ENCODE results near the gene SYCE1. TPM values are rescaled to one million over a fixed set of nuclear protein-coding genes. Genes with fewer than 3 reads are reported as not detected.
"Not testable (repeated sequence)": the region's sequence is repeated elsewhere in the genome, so short reads cannot be mapped to it uniquely, and the experiment has no call there.

Gene SYCE1
- total RNA-seq, 1 donor from 2014 or later, result not detected

DNA sequence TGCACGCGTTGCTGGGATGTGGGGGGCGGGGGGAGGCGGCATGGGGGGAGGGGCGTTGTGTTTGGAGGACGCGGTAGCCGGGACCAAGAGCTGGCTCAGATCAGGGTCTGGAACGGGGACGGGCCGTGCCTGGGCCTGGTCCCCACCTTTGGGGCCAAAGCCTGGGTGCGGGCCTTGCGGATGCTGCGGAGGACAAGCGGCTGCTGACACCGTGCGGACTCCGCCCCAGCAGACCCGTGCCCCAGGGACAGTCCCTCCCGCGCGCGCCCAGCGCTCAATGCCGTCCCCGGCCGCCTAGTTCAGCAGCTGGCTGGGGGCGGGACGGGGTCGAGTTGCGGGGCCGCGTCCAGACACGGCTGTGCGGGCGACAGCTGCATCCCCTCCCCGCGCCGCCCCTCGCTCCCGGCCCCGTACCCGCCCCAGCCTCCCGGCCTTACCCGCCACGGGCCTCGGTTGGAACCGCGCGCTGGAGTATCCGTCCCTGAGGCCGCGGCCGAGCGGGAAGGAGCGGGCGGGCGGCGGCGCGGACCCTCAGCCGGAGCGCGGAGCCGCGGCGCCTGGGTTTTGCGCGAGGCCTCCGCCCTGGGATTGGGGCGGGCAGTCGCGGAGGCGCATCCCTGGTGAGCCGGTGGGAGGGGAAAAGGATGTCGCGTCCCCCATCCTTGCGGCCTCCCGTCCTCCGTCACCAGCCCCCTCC, 3.6 kb upstream of the SYCE1 start:
- H3K36me3 ChIP-seq; H3K9me3 ChIP-seq; H3K27ac ChIP-seq; H3K4me3 ChIP-seq; DNase-seq (ENCODE audit: extremely low spot score in 2 of 2); intact Hi-C loops (cut with DNase I); H3K27me3 ChIP-seq; H3K4me1 ChIP-seq: not testable (repeated sequence)

- no peaks in the 10 kb centered on the region for H3K27me3 ChIP-seq
- DNase-seq (ENCODE audit: extremely low spot score in 2 of 2), result no peak
- H3K4me3 ChIP-seq, result no peak overlapping the region
- no peaks in the 10 kb centered on the region for H3K9me3 ChIP-seq
- no peak overlapping the region for H3K27ac ChIP-seq
- no peaks in the 10 kb centered on the region for H3K4me1 ChIP-seq
- H3K36me3 ChIP-seq, result no peaks in the 10 kb centered on the region
- TF ChIP-seq CTCF (IDR thresholded peaks at IDR 0.05) (no peak), POLR2AphosphoS5 (IDR thresholded peaks at IDR 0.05; ENCODE audit: insufficient read depth in 1 of 2, low read depth in 1 of 2) (no peak), POLR2A (IDR thresholded peaks at IDR 0.05) (no peak)
- intact Hi-C loops (cut with DNase I), result no loop called here
These were observed 2.9 kb upstream of the SYCE1 start for GRCh38 chr10:133568287-133568614.

DNA sequence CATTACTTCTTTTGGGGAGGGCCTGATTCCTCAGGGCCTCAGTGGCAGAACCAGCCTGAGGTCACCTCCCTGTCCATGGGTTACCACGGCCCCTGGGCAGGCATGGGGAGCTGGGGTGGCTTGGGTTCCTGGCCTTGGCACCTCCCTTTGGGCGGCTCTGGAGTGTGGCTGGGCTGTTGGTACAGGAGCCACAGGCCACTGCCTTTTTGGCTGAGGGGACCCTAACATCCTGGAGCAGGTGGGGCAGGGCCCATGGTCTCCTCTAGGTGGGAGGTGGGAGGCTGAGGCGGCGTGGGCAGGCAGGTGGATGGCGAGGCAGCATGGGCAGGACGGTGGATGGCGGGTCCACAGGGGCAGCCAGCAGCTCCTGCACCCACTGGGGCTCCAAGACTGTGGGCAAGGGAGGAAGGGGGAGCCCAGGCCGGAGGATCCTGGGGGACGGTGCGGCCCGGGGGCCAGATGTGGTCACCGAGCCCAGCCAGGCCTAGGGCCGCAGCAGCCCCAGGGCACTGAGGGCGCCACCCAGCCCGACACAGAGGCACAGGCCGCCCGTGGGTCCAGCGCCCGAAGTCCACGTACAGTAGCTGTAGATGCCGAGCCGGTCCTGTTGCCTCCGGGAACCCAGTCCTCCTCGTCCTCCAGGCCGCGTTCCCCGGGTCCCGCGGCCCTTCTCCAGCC, 2.4 kb upstream of the SYCE1 start:
- H3K4me3 ChIP-seq, result no peak overlapping the region
- no peak for DNase-seq (ENCODE audit: extremely low spot score in 2 of 2)
- intact Hi-C loops (cut with DNase I), result no loop called here
- no peaks in the 10 kb centered on the region for H3K4me1 ChIP-seq
- no peaks in the 10 kb centered on the region for H3K27me3 ChIP-seq
- no peak overlapping the region for H3K27ac ChIP-seq
- no peaks in the 10 kb centered on the region for H3K9me3 ChIP-seq
- TF ChIP-seq POLR2AphosphoS5 (IDR thresholded peaks at IDR 0.05; ENCODE audit: insufficient read depth in 1 of 2, low read depth in 1 of 2) (no peak), POLR2A (IDR thresholded peaks at IDR 0.05) (no peak), CTCF (IDR thresholded peaks at IDR 0.05) (no peak)
- no peaks in the 10 kb centered on the region for H3K36me3 ChIP-seq

- Histone ChIP-seq H3K4me3 (no peak overlapping the region), H3K27ac (no peak overlapping the region), H3K9me3 (no peaks in the 10 kb centered on the region), H3K36me3 (no peaks in the 10 kb centered on the region), H3K4me1 (no peaks in the 10 kb centered on the region), H3K27me3 (no peaks in the 10 kb centered on the region)
- TF ChIP-seq POLR2A (IDR thresholded peaks at IDR 0.05) (no peak), CTCF (IDR thresholded peaks at IDR 0.05) (no peak), POLR2AphosphoS5 (IDR thresholded peaks at IDR 0.05; ENCODE audit: insufficient read depth in 1 of 2, low read depth in 1 of 2) (no peak)
- DNase-seq (ENCODE audit: extremely low spot score in 2 of 2), result no peak
- intact Hi-C loops (cut with DNase I), result no loop called here
These were observed 1.7 kb upstream of the SYCE1 start for GRCh38 chr10:133567119-133567518.

- no peak for DNase-seq (ENCODE audit: extremely low spot score in 2 of 2)
- TF ChIP-seq POLR2AphosphoS5 (IDR thresholded peaks at IDR 0.05; ENCODE audit: insufficient read depth in 1 of 2, low read depth in 1 of 2) (no peak), CTCF (IDR thresholded peaks at IDR 0.05) (no peak), POLR2A (IDR thresholded peaks at IDR 0.05) (no peak)
- Histone ChIP-seq H3K27ac (no peak overlapping the region), H3K4me3 (no peak overlapping the region), H3K36me3 (no peaks in the 10 kb centered on the region), H3K4me1 (no peaks in the 10 kb centered on the region), H3K27me3 (no peaks in the 10 kb centered on the region), H3K9me3 (no peaks in the 10 kb centered on the region)
- intact Hi-C loops (cut with DNase I), result no loop called here
These were observed 567 bp downstream of the SYCE1 start for GRCh38 chr10:133564816-133565215.

Measured in vagina (tissue), 2 donors.